ACHN (cell line): ENCODE data around the gene ZNF496.
"Not testable (repeated sequence)": the region's sequence is repeated elsewhere in the genome, so short reads cannot be mapped to it uniquely, and the experiment has no call there.

Experiments used
- DNase-seq: peaks from one replicate; pipeline ENCODE4 v3.0.0-alpha.2; 2015
- in situ Hi-C: cut with HindIII; loops from 2 replicates; pipeline ENCODE4 v1.10.0; 2017; ENCODE audit warnings: low sequenced_read_pairs, low pct_ligation_motif_present, low pct_unique_long_range_greater_than_20kb

ZNF496 gene

GRCh38 chr1:247274605-247275256 lies 56.9 kb downstream of the ZNF496 start:
- in situ Hi-C loops: no loop called here
- DNase-seq: no peak

DNA sequence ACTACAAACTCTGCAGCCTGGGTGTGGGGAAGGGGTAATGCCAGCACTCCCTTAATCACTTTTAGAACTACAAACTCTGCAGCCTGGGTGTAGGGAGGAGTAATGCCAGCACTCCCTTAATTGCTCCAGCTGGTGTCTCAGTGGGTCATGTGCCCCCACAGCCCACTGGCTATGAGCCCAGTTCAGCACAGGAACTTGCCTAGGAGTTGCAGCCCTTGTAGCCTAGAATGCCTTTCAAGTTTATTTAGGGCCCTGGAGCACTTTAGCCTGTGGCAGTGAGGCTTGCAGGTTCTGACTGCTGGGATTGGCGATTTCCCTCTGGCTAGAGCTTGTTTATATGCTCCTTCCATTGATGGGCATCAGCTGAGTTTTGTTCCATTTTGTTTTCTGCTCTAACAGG lies 58.7 kb downstream of the ZNF496 start:
- no peak for DNase-seq
- in situ Hi-C loops: no loop called here

DNA sequence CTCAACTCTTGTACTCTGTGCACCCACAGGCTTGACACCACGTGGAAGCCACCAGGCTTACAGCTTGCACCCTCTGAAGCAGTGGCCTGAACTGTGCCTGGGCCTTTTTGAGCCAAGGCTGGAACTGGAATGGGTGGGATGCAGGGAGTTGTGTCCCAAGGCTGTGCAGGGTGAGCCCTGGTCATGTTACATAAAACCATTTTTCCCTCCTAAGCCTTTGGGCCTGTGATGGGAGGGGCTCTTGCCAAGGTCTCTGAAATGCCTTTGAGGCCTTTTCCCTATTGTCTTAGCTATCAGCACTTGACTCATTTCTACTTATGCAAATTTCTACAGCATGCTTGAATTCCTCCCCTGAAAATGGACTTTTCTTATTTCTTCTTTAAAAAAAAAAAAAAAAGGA lies 61.7 kb downstream of the ZNF496 start:
- DNase-seq: no peak
- in situ Hi-C loops: no loop called here

DNA sequence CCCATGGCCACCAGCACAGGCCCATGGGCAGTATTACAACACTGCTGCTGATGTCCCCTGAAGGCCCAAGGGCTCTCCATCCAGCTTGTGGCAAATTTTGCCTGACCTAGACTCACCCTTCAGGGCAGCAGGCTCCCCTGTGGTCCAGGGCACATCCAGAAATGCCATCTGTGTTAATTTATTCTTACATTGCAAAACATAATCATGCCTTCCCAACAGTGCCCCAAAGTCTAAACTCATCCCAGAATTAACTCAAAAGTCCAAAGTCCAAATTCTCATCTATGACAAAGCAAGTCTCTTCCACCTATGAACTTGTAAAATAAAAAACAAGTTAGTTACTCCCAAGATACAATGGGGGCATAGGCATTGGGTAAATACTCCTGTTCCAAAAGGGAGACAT lies 62.5 kb downstream of the ZNF496 start:
- in situ Hi-C loops: no loop called here
- no peak for DNase-seq

GRCh38 chr1:247268390-247269045 lies 63.1 kb downstream of the ZNF496 start:
- peak; percentile 10 for DNase-seq
- in situ Hi-C loops: no loop called here

- in situ Hi-C loops: no loop called here
- no peak for DNase-seq
Measured at GRCh38 chr1:247266053-247266452, 65.6 kb downstream of the ZNF496 start.

GRCh38 chr1:247255772-247256171 lies 75.9 kb downstream of the ZNF496 start, which contains the start of gene VN1R5:
VN1R5 (plus strand) TSS chr1:247256072.
- DNase-seq, in situ Hi-C loops: not testable (repeated sequence)

GRCh38 chr1:247247568-247247967 lies 84.1 kb downstream of the ZNF496 start:
- in situ Hi-C loops: no loop called here
- DNase-seq: no peak
